ENCODE measurements around the gene SLC9A9. TPM values are rescaled to one million over a fixed set of nuclear protein-coding genes. Genes with fewer than 3 reads are reported as not detected.

The SLC9A9 gene
- total and polyA plus RNA-seq, 10 of the 15 experiments (the other 5 are each of a cell fraction or from before 2014, with no cell fraction given), result 3.5 to 14.2 (median 9.3) TPM

DNA sequence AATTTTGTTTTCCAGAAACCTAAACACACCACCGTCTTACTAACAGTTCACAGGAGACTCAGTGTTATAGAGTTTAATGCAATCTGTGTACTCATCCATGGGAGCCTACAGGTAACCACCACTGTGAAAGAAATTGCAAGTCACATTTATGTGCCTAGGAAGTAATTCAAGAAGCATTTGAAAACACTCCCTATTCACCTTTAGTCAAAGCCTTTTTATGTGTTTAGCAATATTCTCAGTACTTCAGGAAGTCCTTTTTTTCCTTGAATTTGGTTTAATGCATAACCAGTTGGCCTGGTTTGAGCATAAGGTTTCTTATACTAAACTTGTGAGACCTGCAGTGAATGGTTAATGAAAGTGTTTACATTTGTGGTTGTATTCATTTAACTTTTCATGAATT lies 382.6 kb downstream of the SLC9A9 start:
- Histone ChIP-seq H3K9me3 (replicated peaks; ENCODE audit: control insufficient read depth, insufficient read depth, low read length) (no peaks in the 10 kb centered on the region; the same call in 2 of the 3 replicates), H3K27me3 (replicated peaks in 1 of 2; ENCODE audit: control insufficient read depth in 2 of 2, insufficient read depth in 2 of 2, low read length in 1 of 2) (no peaks in the 10 kb centered on the region), H3K4me1 (ENCODE audit: control insufficient read depth, insufficient read depth, low read length) (no peaks in the 10 kb centered on the region), H3K4me2 (ENCODE audit: control insufficient read depth, insufficient read depth) (no peak overlapping the region), H3K36me3 (ENCODE audit: control insufficient read depth in 2 of 2, insufficient read depth in 2 of 2, low read length in 1 of 2) (no peaks in the 10 kb centered on the region), H2AFZ (ENCODE audit: control insufficient read depth, low read depth, low read length) (no peak overlapping the region), H4K20me1 (ENCODE audit: control insufficient read depth, insufficient read depth) (no peaks in the 10 kb centered on the region), H3K27ac (ENCODE audit: control insufficient read depth, insufficient read depth) (no peak overlapping the region), H3K4me3 (no peak overlapping the region), H3K79me2 (ENCODE audit: control insufficient read depth, insufficient read depth, low read length) (no peaks in the 10 kb centered on the region), H3K9ac (ENCODE audit: control insufficient read depth, insufficient read depth, low read length) (no peak overlapping the region)
- ChIA-PET SMC1A (ENCODE audit: uncharacterized antibody, unreplicated experiment) (no interaction called here), CTCF (no interaction called here), POLR2A (no interaction called here), RAD21 (ENCODE audit: unreplicated experiment) (no interaction called here)
- FAIRE-seq (no peak), ATAC-seq (no peak), DNase-seq (ENCODE audit: low read depth, low spot score) (no peak)
- WGBS (ENCODE audit: insufficient coverage, insufficient replicate concordance, low lambda C conversion rate, missing lambda C conversion rate), result 100% methylated on average over 1 of the region's 1 CpG
- BruUV-seq (replicated peaks), result no TSS peak
- intact Hi-C loops (cut with micrococcal nuclease; ENCODE audit: unreplicated experiment), result no loop called here
- TF ChIP-seq, protein P1, sequence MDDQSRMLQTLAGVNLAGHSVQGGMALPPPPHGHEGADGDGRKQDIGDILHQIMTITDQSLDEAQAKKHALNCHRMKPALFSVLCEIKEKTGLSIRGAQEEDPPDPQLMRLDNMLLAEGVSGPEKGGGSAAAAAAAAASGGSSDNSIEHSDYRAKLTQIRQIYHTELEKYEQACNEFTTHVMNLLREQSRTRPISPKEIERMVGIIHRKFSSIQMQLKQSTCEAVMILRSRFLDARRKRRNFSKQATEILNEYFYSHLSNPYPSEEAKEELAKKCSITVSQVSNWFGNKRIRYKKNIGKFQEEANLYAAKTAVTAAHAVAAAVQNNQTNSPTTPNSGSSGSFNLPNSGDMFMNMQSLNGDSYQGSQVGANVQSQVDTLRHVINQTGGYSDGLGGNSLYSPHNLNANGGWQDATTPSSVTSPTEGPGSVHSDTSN (IDR thresholded peaks at IDR 0.05; ENCODE audit: insufficient replicate concordance, low read depth, low read length), result no peak
- no peak for TF ChIP-seq POU2F2 (IDR thresholded peaks at IDR 0.05; ENCODE audit: borderline replicate concordance, low read depth, low read length)
- no peak for TF ChIP-seq RELA (IDR thresholded peaks at IDR 0.05; ENCODE audit: borderline replicate concordance, partially characterized antibody)
- TF ChIP-seq, protein P2, sequence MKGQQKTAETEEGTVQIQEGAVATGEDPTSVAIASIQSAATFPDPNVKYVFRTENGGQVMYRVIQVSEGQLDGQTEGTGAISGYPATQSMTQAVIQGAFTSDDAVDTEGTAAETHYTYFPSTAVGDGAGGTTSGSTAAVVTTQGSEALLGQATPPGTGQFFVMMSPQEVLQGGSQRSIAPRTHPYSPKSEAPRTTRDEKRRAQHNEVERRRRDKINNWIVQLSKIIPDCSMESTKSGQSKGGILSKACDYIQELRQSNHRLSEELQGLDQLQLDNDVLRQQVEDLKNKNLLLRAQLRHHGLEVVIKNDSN (IDR thresholded peaks at IDR 0.05; ENCODE audit: borderline replicate concordance, extremely low read length, insufficient read depth, low read depth, low read length), result no peak
- TF ChIP-seq, protein P3, sequence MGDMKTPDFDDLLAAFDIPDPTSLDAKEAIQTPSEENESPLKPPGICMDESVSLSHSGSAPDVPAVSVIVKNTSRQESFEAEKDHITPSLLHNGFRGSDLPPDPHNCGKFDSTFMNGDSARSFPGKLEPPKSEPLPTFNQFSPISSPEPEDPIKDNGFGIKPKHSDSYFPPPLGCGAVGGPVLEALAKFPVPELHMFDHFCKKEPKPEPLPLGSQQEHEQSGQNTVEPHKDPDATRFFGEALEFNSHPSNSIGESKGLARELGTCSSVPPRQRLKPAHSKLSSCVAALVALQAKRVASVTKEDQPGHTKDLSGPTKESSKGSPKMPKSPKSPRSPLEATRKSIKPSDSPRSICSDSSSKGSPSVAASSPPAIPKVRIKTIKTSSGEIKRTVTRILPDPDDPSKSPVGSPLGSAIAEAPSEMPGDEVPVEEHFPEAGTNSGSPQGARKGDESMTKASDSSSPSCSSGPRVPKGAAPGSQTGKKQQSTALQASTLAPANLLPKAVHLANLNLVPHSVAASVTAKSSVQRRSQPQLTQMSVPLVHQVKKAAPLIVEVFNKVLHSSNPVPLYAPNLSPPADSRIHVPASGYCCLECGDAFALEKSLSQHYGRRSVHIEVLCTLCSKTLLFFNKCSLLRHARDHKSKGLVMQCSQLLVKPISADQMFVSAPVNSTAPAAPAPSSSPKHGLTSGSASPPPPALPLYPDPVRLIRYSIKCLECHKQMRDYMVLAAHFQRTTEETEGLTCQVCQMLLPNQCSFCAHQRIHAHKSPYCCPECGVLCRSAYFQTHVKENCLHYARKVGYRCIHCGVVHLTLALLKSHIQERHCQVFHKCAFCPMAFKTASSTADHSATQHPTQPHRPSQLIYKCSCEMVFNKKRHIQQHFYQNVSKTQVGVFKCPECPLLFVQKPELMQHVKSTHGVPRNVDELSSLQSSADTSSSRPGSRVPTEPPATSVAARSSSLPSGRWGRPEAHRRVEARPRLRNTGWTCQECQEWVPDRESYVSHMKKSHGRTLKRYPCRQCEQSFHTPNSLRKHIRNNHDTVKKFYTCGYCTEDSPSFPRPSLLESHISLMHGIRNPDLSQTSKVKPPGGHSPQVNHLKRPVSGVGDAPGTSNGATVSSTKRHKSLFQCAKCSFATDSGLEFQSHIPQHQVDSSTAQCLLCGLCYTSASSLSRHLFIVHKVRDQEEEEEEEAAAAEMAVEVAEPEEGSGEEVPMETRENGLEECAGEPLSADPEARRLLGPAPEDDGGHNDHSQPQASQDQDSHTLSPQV (IDR thresholded peaks at IDR 0.05), result no peak
- no peak for TF ChIP-seq NBN (IDR thresholded peaks at IDR 0.05)
- TF ChIP-seq IRF4 (IDR thresholded peaks at IDR 0.05; ENCODE audit: low read depth, low read length), result no peak
- TF ChIP-seq SMAD1 (IDR thresholded peaks at IDR 0.05; ENCODE audit: low read depth, partially characterized antibody), result no peak
- TF ChIP-seq, protein P4, sequence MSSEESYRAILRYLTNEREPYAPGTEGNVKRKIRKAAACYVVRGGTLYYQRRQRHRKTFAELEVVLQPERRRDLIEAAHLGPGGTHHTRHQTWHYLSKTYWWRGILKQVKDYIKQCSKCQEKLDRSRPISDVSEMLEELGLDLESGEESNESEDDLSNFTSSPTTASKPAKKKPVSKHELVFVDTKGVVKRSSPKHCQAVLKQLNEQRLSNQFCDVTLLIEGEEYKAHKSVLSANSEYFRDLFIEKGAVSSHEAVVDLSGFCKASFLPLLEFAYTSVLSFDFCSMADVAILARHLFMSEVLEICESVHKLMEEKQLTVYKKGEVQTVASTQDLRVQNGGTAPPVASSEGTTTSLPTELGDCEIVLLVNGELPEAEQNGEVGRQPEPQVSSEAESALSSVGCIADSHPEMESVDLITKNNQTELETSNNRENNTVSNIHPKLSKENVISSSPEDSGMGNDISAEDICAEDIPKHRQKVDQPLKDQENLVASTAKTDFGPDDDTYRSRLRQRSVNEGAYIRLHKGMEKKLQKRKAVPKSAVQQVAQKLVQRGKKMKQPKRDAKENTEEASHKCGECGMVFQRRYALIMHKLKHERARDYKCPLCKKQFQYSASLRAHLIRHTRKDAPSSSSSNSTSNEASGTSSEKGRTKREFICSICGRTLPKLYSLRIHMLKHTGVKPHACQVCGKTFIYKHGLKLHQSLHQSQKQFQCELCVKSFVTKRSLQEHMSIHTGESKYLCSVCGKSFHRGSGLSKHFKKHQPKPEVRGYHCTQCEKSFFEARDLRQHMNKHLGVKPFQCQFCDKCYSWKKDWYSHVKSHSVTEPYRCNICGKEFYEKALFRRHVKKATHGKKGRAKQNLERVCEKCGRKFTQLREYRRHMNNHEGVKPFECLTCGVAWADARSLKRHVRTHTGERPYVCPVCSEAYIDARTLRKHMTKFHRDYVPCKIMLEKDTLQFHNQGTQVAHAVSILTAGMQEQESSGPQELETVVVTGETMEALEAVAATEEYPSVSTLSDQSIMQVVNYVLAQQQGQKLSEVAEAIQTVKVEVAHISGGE (CRISPR knock-in tag; IDR thresholded peaks at IDR 0.05), result no peak
- no peak for TF ChIP-seq CHD2 (IDR thresholded peaks at IDR 0.05; ENCODE audit: borderline replicate concordance, low read depth, low read length)
- TF ChIP-seq CREB1 (IDR thresholded peaks at IDR 0.05; ENCODE audit: low read depth), result no peak
- TF ChIP-seq PAX5 (IDR thresholded peaks at IDR 0.05; ENCODE audit: borderline replicate concordance, low read depth, low read length), result no peak
- in situ Hi-C loops (cut with MboI), result no loop called here
